Hepatocyte (in vitro differentiated cells): ENCODE data around the gene ADAMTSL4. TPM values are rescaled to one million over a fixed set of nuclear protein-coding genes. Genes with fewer than 3 reads are reported as not detected.

ENCODE experiments used
- DNase-seq: peaks from one replicate; pipeline ENCODE4 v3.0.0-alpha.2; 2016; ENCODE audit warnings: low spot score
- H2AFZ ChIP-seq: fragments of 200-600 bp; sonication (generic); 2 replicates; pipeline ENCODE4 v1.6.0; 2016; ENCODE audit warnings: antibody characterized with exemption, mild to moderate bottlenecking
- H3K27ac ChIP-seq: fragments of 200-600 bp; sonication (generic); 2 replicates; pipeline ENCODE4 v1.5.1; 2016; ENCODE audit warnings: mild to moderate bottlenecking
- H3K27me3 ChIP-seq: fragments of 200-600 bp; sonication (generic); 2 replicates; pipeline ENCODE4 v1.6.1; 2016
- H3K36me3 ChIP-seq: fragments of 200-600 bp; sonication (generic); replicated peaks from 2 replicates; pipeline ENCODE4 v1.5.1; 2016; ENCODE audit warnings: low read depth; ENCODE audit not compliant: insufficient read depth
- H3K4me1 ChIP-seq: fragments of 200-600 bp; sonication (generic); 2 replicates; pipeline ENCODE4 v1.5.1; 2016; ENCODE audit warnings: mild to moderate bottlenecking, moderate library complexity; ENCODE audit not compliant: insufficient read depth
- H3K4me2 ChIP-seq: fragments of 200-600 bp; sonication (generic); 2 replicates; pipeline ENCODE4 v1.6.0; 2016
- H3K4me3 ChIP-seq: fragments of 200-600 bp; sonication (generic); 2 replicates; pipeline ENCODE4 v1.5.1; 2016; ENCODE audit warnings: mild to moderate bottlenecking
- H3K79me2 ChIP-seq: fragments of 200-600 bp; sonication (generic); 2 replicates; pipeline ENCODE4 v1.6.0; 2017; ENCODE audit warnings: mild to moderate bottlenecking
- H3K9me2 ChIP-seq: fragments of 200-600 bp; sonication (generic); replicated peaks from 2 replicates; pipeline ENCODE4 v1.6.0; 2017; ENCODE audit warnings: mild to moderate bottlenecking; ENCODE audit not compliant: insufficient read depth
- H3K9me3 ChIP-seq: fragments of 200-600 bp; sonication (generic); 2 replicates; pipeline ENCODE4 v1.5.1; 2016; ENCODE audit warnings: low read depth, mild to moderate bottlenecking
- H4K20me1 ChIP-seq: fragments of 200-600 bp; sonication (generic); 2 replicates; pipeline ENCODE4 v1.6.0; 2016; ENCODE audit warnings: mild to moderate bottlenecking; ENCODE audit not compliant: insufficient read depth, poor library complexity, severe bottlenecking
- EZH2 ChIP-seq: fragments of 200-600 bp; sonication (generic); IDR thresholded peaks from 2 replicates; pipeline ENCODE4 v1.6.1; 2016; ENCODE audit warnings: antibody characterized with exemption, mild to moderate bottlenecking, borderline replicate concordance
- EZH2phosphoT487 ChIP-seq: fragments of 200-600 bp; sonication (generic); IDR thresholded peaks from one replicate; pipeline ENCODE4 v1.6.1; 2018; ENCODE audit warnings: antibody characterized with exemption, mild to moderate bottlenecking, low read depth, moderate library complexity; ENCODE audit not compliant: unreplicated experiment, severe bottlenecking
- WGBS: methylation state at CpG from one replicate; pipeline ENCODE4 v1.1.6; 2016; ENCODE audit warnings: low lambda C conversion rate; ENCODE audit errors: missing lambda C conversion rate; 5-methylcytosine and 5-hydroxymethylcytosine counted together
- polyA plus RNA-seq: library from polyadenylated mRNA; unstranded; fragments of >200 nt; fragmentation: Nextera tagmentation; extraction: Ambion mirVana; gene quantifications from 2 replicates; pipeline ENCODE4 v1.2.1, GENCODE V29; 2016
- total RNA-seq: library from RNA; depleted of rRNA; stranded (reverse); fragments of >200 nt; gene quantifications from 2 replicates; pipeline ENCODE4 v1.2.3, GENCODE V29; 2014
- TF ChIP-seq, protein P1 (sequence below): fragments of 200-600 bp; sonication (generic); IDR thresholded peaks from 2 replicates; pipeline ENCODE4 v1.5.1; 2016; ENCODE audit warnings: antibody characterized with exemption, mild to moderate bottlenecking; ENCODE audit not compliant: poor library complexity

ADAMTSL4 gene
- total and polyA plus RNA-seq, 2 experiments from 2014 or later = 8.1 to 19.7 TPM

DNA sequence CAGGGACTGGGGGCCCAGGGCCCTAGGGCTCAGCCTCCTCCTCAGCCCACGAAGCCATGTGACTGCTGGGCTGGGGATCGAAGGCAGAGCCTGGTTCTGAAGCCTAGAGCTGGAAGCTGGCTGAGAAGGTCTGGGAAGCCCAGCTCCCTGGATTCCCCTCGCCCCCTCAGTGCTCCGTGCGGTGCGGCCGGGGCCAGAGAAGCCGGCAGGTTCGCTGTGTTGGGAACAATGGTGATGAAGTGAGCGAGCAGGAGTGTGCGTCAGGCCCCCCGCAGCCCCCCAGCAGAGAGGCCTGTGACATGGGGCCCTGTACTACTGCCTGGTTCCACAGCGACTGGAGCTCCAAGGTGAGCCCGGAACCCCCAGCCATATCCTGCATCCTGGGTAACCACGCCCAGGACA, 9.1 kb downstream of the ADAMTSL4 start:
- Histone ChIP-seq H3K9me3 (no peaks in the 10 kb centered on the region), H3K4me3 (no peak overlapping the region), H2AFZ (no peak overlapping the region), H4K20me1 (no peaks in the 10 kb centered on the region), H3K4me1 (peaks cover 20% of the 10 kb centered on the region), H3K36me3 (no peaks in the 10 kb centered on the region), H3K27ac (no peak overlapping the region), H3K27me3 (no peaks in the 10 kb centered on the region), H3K79me2 (peaks cover 31% of the 10 kb centered on the region), H3K9me2 (no peaks in the 10 kb centered on the region), H3K4me2 (no peak overlapping the region)
- no peak for DNase-seq
- WGBS = 88% methylated on average over 15 of the region's 15 CpGs
- TF ChIP-seq EZH2phosphoT487 = no peak
- TF ChIP-seq, protein P1, sequence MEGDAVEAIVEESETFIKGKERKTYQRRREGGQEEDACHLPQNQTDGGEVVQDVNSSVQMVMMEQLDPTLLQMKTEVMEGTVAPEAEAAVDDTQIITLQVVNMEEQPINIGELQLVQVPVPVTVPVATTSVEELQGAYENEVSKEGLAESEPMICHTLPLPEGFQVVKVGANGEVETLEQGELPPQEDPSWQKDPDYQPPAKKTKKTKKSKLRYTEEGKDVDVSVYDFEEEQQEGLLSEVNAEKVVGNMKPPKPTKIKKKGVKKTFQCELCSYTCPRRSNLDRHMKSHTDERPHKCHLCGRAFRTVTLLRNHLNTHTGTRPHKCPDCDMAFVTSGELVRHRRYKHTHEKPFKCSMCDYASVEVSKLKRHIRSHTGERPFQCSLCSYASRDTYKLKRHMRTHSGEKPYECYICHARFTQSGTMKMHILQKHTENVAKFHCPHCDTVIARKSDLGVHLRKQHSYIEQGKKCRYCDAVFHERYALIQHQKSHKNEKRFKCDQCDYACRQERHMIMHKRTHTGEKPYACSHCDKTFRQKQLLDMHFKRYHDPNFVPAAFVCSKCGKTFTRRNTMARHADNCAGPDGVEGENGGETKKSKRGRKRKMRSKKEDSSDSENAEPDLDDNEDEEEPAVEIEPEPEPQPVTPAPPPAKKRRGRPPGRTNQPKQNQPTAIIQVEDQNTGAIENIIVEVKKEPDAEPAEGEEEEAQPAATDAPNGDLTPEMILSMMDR = no peak
- TF ChIP-seq EZH2 = no peak

DNA sequence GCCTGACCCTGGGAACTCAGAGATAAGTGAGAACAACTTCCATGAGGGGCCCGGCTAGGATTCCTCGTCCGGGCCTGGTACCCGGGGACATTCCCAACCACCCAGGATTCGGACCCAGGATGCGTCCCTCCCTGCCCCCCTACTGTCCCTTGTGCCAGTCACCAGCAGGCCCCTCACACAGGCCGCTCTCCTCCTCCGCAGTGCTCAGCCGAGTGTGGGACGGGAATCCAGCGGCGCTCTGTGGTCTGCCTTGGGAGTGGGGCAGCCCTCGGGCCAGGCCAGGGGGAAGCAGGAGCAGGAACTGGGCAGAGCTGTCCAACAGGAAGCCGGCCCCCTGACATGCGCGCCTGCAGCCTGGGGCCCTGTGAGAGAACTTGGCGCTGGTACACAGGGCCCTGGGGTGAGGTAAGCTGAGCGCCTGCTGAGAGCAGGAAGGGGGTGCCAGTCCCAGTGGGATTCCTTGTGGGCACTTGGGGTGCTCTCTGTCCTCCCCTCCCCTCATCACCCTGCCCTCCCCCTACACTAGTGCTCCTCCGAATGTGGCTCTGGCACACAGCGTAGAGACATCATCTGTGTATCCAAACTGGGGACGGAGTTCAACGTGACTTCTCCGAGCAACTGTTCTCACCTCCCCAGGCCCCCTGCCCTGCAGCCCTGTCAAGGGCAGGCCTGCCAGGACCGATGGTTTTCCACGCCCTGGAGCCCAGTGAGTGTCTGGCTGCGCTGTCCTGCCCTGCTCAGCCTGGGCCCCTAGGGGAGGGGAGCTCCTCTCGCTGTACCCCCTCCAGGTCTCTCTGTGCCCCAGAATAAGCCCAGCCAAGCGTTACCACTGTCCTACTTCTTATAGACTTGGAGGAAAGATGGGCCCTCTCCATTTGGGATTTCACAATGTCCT, 9.8 kb downstream of the ADAMTSL4 start:
- H3K4me3 ChIP-seq = no peak overlapping the region
- TF ChIP-seq, protein P1 = no peak
- no peak for TF ChIP-seq EZH2phosphoT487
- no peak for TF ChIP-seq EZH2

DNA sequence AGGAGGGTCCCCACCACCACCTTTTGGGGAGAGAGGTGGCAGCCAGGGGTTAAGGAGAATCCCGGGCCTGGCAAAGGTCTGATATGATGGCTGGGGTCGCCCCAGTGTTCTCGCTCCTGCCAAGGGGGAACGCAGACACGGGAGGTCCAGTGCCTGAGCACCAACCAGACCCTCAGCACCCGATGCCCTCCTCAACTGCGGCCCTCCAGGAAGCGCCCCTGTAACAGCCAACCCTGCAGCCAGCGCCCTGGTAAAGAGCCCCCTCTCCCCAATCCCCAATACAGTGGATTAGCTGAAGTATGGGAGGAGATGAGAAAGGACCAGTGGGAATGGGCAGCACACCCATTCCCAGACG, 10.4 kb downstream of the ADAMTSL4 start:
- TF ChIP-seq EZH2 (no peak), EZH2phosphoT487 (no peak)
- TF ChIP-seq, protein P1 = no peak
- H2AFZ ChIP-seq = no peak overlapping the region
- no peak overlapping the region for H3K4me3 ChIP-seq
- H3K9me3 ChIP-seq = no peaks in the 10 kb centered on the region
- no peaks in the 10 kb centered on the region for H3K9me2 ChIP-seq
- no peaks in the 10 kb centered on the region for H4K20me1 ChIP-seq
- peaks cover 40% of the 10 kb centered on the region for H3K79me2 ChIP-seq
- DNase-seq = no peak
- no peaks in the 10 kb centered on the region for H3K27me3 ChIP-seq
- no peak overlapping the region for H3K4me2 ChIP-seq
- H3K27ac ChIP-seq = peak overlapping the region; percentile 99
- 83% methylated on average over 10 of the region's 10 CpGs for WGBS
- H3K4me1 ChIP-seq = peaks cover 33% of the 10 kb centered on the region
- no peaks in the 10 kb centered on the region for H3K36me3 ChIP-seq

More for the DNA sequence above, 9.8 kb downstream of the ADAMTSL4 start:
- no peaks in the 10 kb centered on the region for H3K9me2 ChIP-seq
- H3K4me1 ChIP-seq = peaks cover 27% of the 10 kb centered on the region
- H3K27ac ChIP-seq = no peak overlapping the region
- 88% methylated on average over 27 of the region's 28 CpGs for WGBS
- peaks cover 36% of the 10 kb centered on the region for H3K79me2 ChIP-seq
- DNase-seq = no peak
- no peak overlapping the region for H3K4me2 ChIP-seq
- no peak overlapping the region for H2AFZ ChIP-seq
- H4K20me1 ChIP-seq = no peaks in the 10 kb centered on the region
- H3K9me3 ChIP-seq = no peaks in the 10 kb centered on the region
- H3K36me3 ChIP-seq = no peaks in the 10 kb centered on the region
- H3K27me3 ChIP-seq = no peaks in the 10 kb centered on the region
